KOPT-K1 (cell line): ENCODE data around the gene STEAP4.

ENCODE experiments used
- H3K27ac ChIP-seq: fragments of 200-600 bp; sonication (generic); 2 replicates; pipeline ENCODE4 v1.5.1; 2016; ENCODE audit warnings: antibody characterized with exemption, mild to moderate bottlenecking, low read depth, low read length; ENCODE audit not compliant: poor library complexity, severe bottlenecking
- H3K36me3 ChIP-seq: fragments of 200-600 bp; sonication (generic); 2 replicates; pipeline ENCODE4 v1.5.1; 2017; ENCODE audit warnings: antibody characterized with exemption, mild to moderate bottlenecking, low read length, moderate library complexity; ENCODE audit not compliant: insufficient read depth
- H3K9me3 ChIP-seq: fragments of 200-600 bp; sonication (generic); 2 replicates; pipeline ENCODE4 v1.5.1; 2017; ENCODE audit warnings: antibody characterized with exemption, low read length, mild to moderate bottlenecking; ENCODE audit not compliant: insufficient read depth, poor library complexity, severe bottlenecking

The STEAP4 gene

DNA sequence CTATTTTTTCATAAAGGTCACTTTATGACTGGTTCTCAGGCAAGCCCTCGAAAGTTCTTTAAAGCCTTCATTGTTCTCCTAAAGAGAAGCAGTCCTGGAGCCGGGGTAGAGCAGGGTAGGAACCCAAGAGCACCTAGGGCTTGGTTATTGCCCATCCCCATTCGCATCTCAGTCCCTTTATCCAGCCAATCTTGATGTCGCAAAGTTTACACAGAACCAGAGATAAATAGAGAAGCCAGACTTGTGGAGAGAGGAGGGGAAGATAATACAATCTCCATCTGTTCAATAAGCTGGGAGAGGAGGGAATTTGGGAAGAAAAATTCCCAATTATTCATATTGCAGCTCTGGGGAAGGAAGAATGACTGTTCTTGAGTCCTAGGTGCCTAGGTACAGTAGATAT lies 80.5 kb downstream of the STEAP4 start:
- Histone ChIP-seq H3K36me3 (no peaks in the 10 kb centered on the region), H3K9me3 (peaks cover 4% of the 10 kb centered on the region), H3K27ac (no peak overlapping the region)

GRCh38 chr7:88224601-88225275 lies 82.0 kb downstream of the STEAP4 start:
- Histone ChIP-seq H3K9me3 (peaks cover 4% of the 10 kb centered on the region), H3K36me3 (no peaks in the 10 kb centered on the region), H3K27ac (no peak overlapping the region)

DNA sequence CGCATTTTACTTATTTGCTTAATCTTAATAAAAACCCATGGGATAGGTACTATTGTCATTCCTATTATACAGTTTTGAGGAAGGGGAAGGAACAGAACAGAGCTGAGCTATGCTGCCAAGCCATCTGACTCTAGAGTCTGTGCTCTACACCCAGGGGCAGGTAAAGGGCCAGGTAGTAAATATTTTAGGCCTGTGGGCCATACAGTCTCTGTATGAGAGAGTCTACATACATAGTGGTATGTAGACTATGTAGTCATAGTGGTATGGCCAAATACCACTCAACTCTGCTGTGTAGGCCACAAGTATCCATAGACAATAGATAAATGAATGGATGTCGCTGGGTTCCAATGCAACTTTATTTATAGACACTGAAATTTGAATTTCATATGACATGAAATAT lies 83.4 kb downstream of the STEAP4 start:
- Histone ChIP-seq H3K36me3 (no peaks in the 10 kb centered on the region), H3K27ac (no peak overlapping the region), H3K9me3 (no peaks in the 10 kb centered on the region)
